Tibial nerve (tissue), 3 donors: ENCODE measurements around the gene NEGR1.

ENCODE experiments used
- POLR2A ChIP-seq, 2 donors: fragments of 450-650 bp; IDR thresholded peaks; one replicate each; pipeline ENCODE4 v1.6.1; 2017; ENCODE audit warnings: antibody characterized with exemption in 2 of 2, mild to moderate bottlenecking in 2 of 2, moderate library complexity in 2 of 2
- TF ChIP-seq, protein P1 (sequence below), 5 experiments: fragments of 200-600 bp in 3 of 5; fragments of 450-650 bp in 2 of 5; sonication (generic) in 3 of 5; IDR thresholded peaks; one replicate each; pipeline ENCODE4 v1.5.1; 2016 to 2019; ENCODE audit warnings: antibody characterized with exemption in 5 of 5, mild to moderate bottlenecking in 3 of 5, moderate library complexity in 2 of 5

DNA sequence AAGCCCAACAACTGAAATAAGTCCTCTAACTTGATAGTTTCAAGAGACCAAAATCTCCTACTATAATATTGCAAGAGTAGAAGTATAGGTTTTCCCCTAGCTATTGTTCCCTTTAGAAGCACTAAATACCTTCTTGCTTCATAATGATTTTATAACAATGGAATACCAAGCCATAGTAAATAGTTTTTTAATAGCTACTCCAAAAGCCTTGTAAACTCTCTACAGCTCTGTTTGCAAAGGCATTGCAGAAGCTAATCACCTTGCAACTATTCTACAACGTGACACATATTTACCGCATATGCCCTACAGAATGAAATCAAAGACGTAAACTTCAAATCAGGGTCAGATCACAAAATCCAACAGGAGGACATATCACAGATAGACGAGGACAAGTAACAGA is 750.0 kb downstream of the NEGR1 start:
- TF ChIP-seq POLR2A (IDR thresholded peaks at IDR 0.05): no peak
- TF ChIP-seq, protein P1, sequence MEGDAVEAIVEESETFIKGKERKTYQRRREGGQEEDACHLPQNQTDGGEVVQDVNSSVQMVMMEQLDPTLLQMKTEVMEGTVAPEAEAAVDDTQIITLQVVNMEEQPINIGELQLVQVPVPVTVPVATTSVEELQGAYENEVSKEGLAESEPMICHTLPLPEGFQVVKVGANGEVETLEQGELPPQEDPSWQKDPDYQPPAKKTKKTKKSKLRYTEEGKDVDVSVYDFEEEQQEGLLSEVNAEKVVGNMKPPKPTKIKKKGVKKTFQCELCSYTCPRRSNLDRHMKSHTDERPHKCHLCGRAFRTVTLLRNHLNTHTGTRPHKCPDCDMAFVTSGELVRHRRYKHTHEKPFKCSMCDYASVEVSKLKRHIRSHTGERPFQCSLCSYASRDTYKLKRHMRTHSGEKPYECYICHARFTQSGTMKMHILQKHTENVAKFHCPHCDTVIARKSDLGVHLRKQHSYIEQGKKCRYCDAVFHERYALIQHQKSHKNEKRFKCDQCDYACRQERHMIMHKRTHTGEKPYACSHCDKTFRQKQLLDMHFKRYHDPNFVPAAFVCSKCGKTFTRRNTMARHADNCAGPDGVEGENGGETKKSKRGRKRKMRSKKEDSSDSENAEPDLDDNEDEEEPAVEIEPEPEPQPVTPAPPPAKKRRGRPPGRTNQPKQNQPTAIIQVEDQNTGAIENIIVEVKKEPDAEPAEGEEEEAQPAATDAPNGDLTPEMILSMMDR (IDR thresholded peaks at IDR 0.05): no peak
